Activated CD8-positive, alpha-beta T cell treated with anti-CD3 and anti-CD28 coated beads for 36 hours (primary cell): ENCODE data around the gene FBXO15. TPM values are rescaled to one million over a fixed set of nuclear protein-coding genes. Genes with fewer than 3 reads are reported as not detected.

Experiments used
- ATAC-seq: fragments of 200-7000 bp; cut with Tn5 transposase; one replicate; pipeline ENCODE4 v1.10.0; 2021; ENCODE audit warnings: mild to moderate bottlenecking, moderate library complexity
- CTCF ChIA-PET: fragments of 350-600 bp; sonication (Branson Sonifier 250); formaldehyde crosslinking; loops from one replicate; lab custom pipeline; 2021; ENCODE audit warnings: antibody characterized with exemption; lab: Charles Lee
- POLR2A ChIA-PET: fragments of 350-600 bp; sonication (Branson Sonifier 250); formaldehyde crosslinking; loops from one replicate; lab custom pipeline; 2021; ENCODE audit warnings: antibody characterized with exemption; lab: Charles Lee
- DNase-seq: peaks from one replicate; pipeline ENCODE4 v3.0.0-alpha.2; 2020
- H3K27ac Mint-ChIP-seq: one replicate; pipeline ENCODE4 v1.8.0; 2021; ENCODE audit warnings: mild to moderate bottlenecking, mixed read lengths
- H3K27me3 Mint-ChIP-seq: one replicate; pipeline ENCODE4 v1.8.0; 2021; ENCODE audit warnings: mixed read lengths
- H3K36me3 Mint-ChIP-seq: one replicate; pipeline ENCODE4 v1.8.0; 2021; ENCODE audit warnings: low read depth, mixed read lengths
- H3K4me1 Mint-ChIP-seq: one replicate; pipeline ENCODE4 v1.8.0; 2021; ENCODE audit warnings: low read depth, mixed read lengths
- H3K4me3 Mint-ChIP-seq: one replicate; pipeline ENCODE4 v1.8.0; 2021; ENCODE audit warnings: mild to moderate bottlenecking, moderate library complexity, mixed read lengths
- H3K9me3 Mint-ChIP-seq: one replicate; pipeline ENCODE4 v1.8.0; 2021; ENCODE audit warnings: mixed read lengths
- CTCF ChIP-seq: fragments of 200-600 bp; IDR thresholded peaks from one replicate; pipeline ENCODE4 v1.8.0; 2022; ENCODE audit warnings: antibody characterized with exemption, mild to moderate bottlenecking
- intact Hi-C: fragments of 100-400 bp; cut with micrococcal nuclease; formaldehyde crosslinking; loops from one replicate; pipeline ENCODE4 v1.10.0; 2022
- total RNA-seq, 2 experiments: library from RNA; stranded (reverse); gene quantifications; one replicate each; pipeline ENCODE4 v1.2.3, GENCODE V29; 2021

Gene FBXO15
- total RNA-seq, 2 experiments from 2014 or later = 2.1 TPM

- no peak for DNase-seq
- no peaks in the 10 kb centered on the region for H3K27me3 Mint-ChIP-seq
- H3K9me3 Mint-ChIP-seq = peaks cover 15% of the 10 kb centered on the region
- intact Hi-C loops = no loop called here
- no peak for ATAC-seq
- TF ChIP-seq CTCF = no peak
- no peak overlapping the region for H3K4me3 Mint-ChIP-seq
- ChIA-PET POLR2A (no interaction called here), CTCF (interaction anchor here (2.1 kb wide), 1 partner anchor 9 kb away, joined by 12 read pairs; no protein-coding TSS in a partner anchor)
- H3K27ac Mint-ChIP-seq = peak overlapping the region; percentile 36
- peaks cover 16% of the 10 kb centered on the region for H3K36me3 Mint-ChIP-seq
- H3K4me1 Mint-ChIP-seq = peaks cover 16% of the 10 kb centered on the region
Observed at GRCh38 chr18:74108460-74108859, 39.2 kb downstream of the FBXO15 start.

DNA sequence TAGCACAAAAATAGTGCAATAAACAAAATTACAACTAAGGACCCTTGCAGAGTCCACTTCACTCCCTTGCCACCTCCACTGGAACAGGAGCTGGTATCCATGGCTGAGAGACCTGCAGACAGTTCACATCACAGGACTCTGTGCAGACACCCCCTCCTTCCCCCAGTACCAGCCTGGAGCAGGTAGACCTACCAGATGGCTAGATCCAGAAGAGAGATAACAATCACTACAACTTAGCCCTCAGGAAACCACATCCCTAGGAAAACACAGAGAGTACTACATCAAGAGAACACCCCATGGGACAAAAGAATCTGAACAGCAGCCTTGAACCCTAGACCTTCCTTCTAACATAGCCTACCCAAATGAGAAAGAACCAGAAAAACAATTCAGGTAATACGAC is 49.8 kb downstream of the FBXO15 start:
- CTCF ChIA-PET = interaction anchor here (0.9 to 3.5 kb wide), 3 partner anchors 15 to 38 kb away, joined by 3 to 15 read pairs (median 6); no protein-coding TSS in a partner anchor
- peaks cover 14% of the 10 kb centered on the region for H3K9me3 Mint-ChIP-seq
- H3K4me1 Mint-ChIP-seq = peaks cover 12% of the 10 kb centered on the region
- intact Hi-C loops = no loop called here
- POLR2A ChIA-PET = interaction anchor here (0.7 kb wide), 1 partner anchor 8 kb away, joined by 3 read pairs; no protein-coding TSS in a partner anchor
- H3K27me3 Mint-ChIP-seq = peaks cover 3% of the 10 kb centered on the region
- no peak overlapping the region for H3K4me3 Mint-ChIP-seq
- peaks cover 7% of the 10 kb centered on the region for H3K36me3 Mint-ChIP-seq
- H3K27ac Mint-ChIP-seq = no peak overlapping the region
- no peak for TF ChIP-seq CTCF
- no peak for ATAC-seq
- DNase-seq = no peak

DNA sequence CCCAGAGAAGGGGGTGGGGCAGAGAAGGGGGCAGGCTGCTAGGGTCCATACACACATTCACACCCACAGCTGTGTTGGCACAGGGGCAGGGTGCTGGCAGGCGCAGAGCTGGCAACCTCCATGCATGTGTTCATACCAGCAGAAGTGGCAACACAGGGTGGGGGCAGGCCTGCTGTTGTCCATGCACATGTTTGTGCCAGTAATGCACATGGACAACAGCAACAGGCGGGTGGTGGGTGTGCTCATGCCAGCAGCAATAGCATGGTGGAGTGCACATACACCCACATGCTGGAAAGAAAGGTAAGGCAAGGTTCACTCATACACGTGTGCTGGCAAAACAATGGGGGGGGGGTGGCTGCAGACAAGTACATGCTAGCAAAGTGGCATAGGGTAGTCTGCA is 54.7 kb downstream of the FBXO15 start:
- ATAC-seq = no peak
- Mint-ChIP-seq H3K4me3 (no peak overlapping the region), H3K27ac (no peak overlapping the region), H3K9me3 (peaks cover 7% of the 10 kb centered on the region), H3K4me1 (peaks cover 12% of the 10 kb centered on the region), H3K36me3 (peaks cover 6% of the 10 kb centered on the region), H3K27me3 (peaks cover 6% of the 10 kb centered on the region)
- no peak for TF ChIP-seq CTCF
- POLR2A ChIA-PET = no interaction called here
- CTCF ChIA-PET = interaction anchor here (1.8 kb wide), 1 partner anchor 13 kb away, joined by 5 read pairs; no protein-coding TSS in a partner anchor
- no peak for DNase-seq
- intact Hi-C loops = no loop called here

GRCh38 chr18:74084184-74084855 is 63.3 kb downstream of the FBXO15 start:
- ATAC-seq = no peak

More at GRCh38 chr18:74084184-74084855, 63.3 kb downstream of the FBXO15 start:
- peaks cover 20% of the 10 kb centered on the region for H3K4me1 Mint-ChIP-seq
- no peaks in the 10 kb centered on the region for H3K27me3 Mint-ChIP-seq
- TF ChIP-seq CTCF = no peak
- peaks cover 1% of the 10 kb centered on the region for H3K36me3 Mint-ChIP-seq
- H3K4me3 Mint-ChIP-seq = no peak overlapping the region
- no peak for DNase-seq
- H3K27ac Mint-ChIP-seq = no peak overlapping the region
- H3K9me3 Mint-ChIP-seq = peaks cover 1% of the 10 kb centered on the region
- ChIA-PET CTCF (interaction anchor here (1.4 to 2.9 kb wide), 7 partner anchors 7 to 68 kb away, joined by 4 to 35 read pairs (median 13); no protein-coding TSS in a partner anchor), POLR2A (interaction anchor here (1.4 to 2.6 kb wide), 4 partner anchors 11 to 24 kb away, joined by 3 to 24 read pairs (median 6); no protein-coding TSS in a partner anchor)
- intact Hi-C loops = loop anchor here (5.0 kb wide), 1 partner anchor 33 kb away; no protein-coding TSS in a partner anchor
